ENCODE data around the gene SLC35D3. TPM values are rescaled to one million over a fixed set of nuclear protein-coding genes. Genes with fewer than 3 reads are reported as not detected.
"Not testable (repeated sequence)": the region's sequence is repeated elsewhere in the genome, so short reads cannot be mapped to it uniquely, and the experiment has no call there.

The SLC35D3 gene
- total and polyA plus RNA-seq, 2 experiments from 2014 or later: 0.12 TPM; not detected in 1

GRCh38 chr6:136895901-136896300 is 26.2 kb upstream of the SLC35D3 start:
- Histone ChIP-seq H3K27ac (no peak overlapping the region), H3K4me2 (no peak overlapping the region), H3K27me3 (no peaks in the 10 kb centered on the region), H3K36me3 (replicated peaks; ENCODE audit: insufficient read depth, low read depth) (no peaks in the 10 kb centered on the region), H3K9me3 (ENCODE audit: low read depth) (no peaks in the 10 kb centered on the region), H3K4me1 (ENCODE audit: insufficient read depth) (no peaks in the 10 kb centered on the region), H3K9me2 (replicated peaks; ENCODE audit: insufficient read depth) (no peaks in the 10 kb centered on the region), H4K20me1 (ENCODE audit: insufficient read depth, poor library complexity, severe bottlenecking) (no peaks in the 10 kb centered on the region), H3K79me2 (no peaks in the 10 kb centered on the region), H2AFZ (no peak overlapping the region), H3K4me3 (no peak overlapping the region)
- DNase-seq (ENCODE audit: low spot score): no peak
- no peak for TF ChIP-seq EZH2phosphoT487 (IDR thresholded peaks at IDR 0.05; ENCODE audit: low read depth, severe bottlenecking, unreplicated experiment)
- WGBS (ENCODE audit: low lambda C conversion rate, missing lambda C conversion rate): 48% methylated on average over 3 of the region's 3 CpGs

- Histone ChIP-seq H3K4me1 (ENCODE audit: insufficient read depth) (no peaks in the 10 kb centered on the region), H3K9me3 (ENCODE audit: low read depth) (no peaks in the 10 kb centered on the region), H3K4me2 (no peak overlapping the region), H3K4me3 (no peak overlapping the region), H3K27me3 (no peaks in the 10 kb centered on the region), H2AFZ (no peak overlapping the region), H4K20me1 (ENCODE audit: insufficient read depth, poor library complexity, severe bottlenecking) (no peaks in the 10 kb centered on the region), H3K79me2 (no peaks in the 10 kb centered on the region), H3K36me3 (replicated peaks; ENCODE audit: insufficient read depth, low read depth) (no peaks in the 10 kb centered on the region), H3K27ac (no peak overlapping the region), H3K9me2 (replicated peaks; ENCODE audit: insufficient read depth) (no peaks in the 10 kb centered on the region)
- DNase-seq (ENCODE audit: low spot score): no peak
- 73% methylated on average over 1 of the region's 1 CpG for WGBS (ENCODE audit: low lambda C conversion rate, missing lambda C conversion rate)
- no peak for TF ChIP-seq EZH2phosphoT487 (IDR thresholded peaks at IDR 0.05; ENCODE audit: low read depth, severe bottlenecking, unreplicated experiment)
Measured at GRCh38 chr6:136897071-136897470, 25.0 kb upstream of the SLC35D3 start.

GRCh38 chr6:136901212-136901784 is 20.8 kb upstream of the SLC35D3 start:
- H3K36me3 ChIP-seq (replicated peaks; ENCODE audit: insufficient read depth, low read depth): no peaks in the 10 kb centered on the region
- 90% methylated on average over 5 of the region's 5 CpGs for WGBS (ENCODE audit: low lambda C conversion rate, missing lambda C conversion rate)

GRCh38 chr6:136904477-136904876 is 17.6 kb upstream of the SLC35D3 start:
- not testable (repeated sequence) for H3K36me3 ChIP-seq (replicated peaks; ENCODE audit: insufficient read depth, low read depth)
- WGBS (ENCODE audit: low lambda C conversion rate, missing lambda C conversion rate): 98% methylated on average over 3 of the region's 3 CpGs

More at GRCh38 chr6:136901212-136901784, 20.8 kb upstream of the SLC35D3 start:
- no peaks in the 10 kb centered on the region for H3K9me3 ChIP-seq (ENCODE audit: low read depth)
- TF ChIP-seq EZH2phosphoT487 (IDR thresholded peaks at IDR 0.05; ENCODE audit: low read depth, severe bottlenecking, unreplicated experiment): no peak
- no peak for TF ChIP-seq CTCF (IDR thresholded peaks at IDR 0.05; ENCODE audit: poor library complexity)
- TF ChIP-seq EZH2 (IDR thresholded peaks at IDR 0.05; ENCODE audit: borderline replicate concordance): no peak
- no peaks in the 10 kb centered on the region for H3K27me3 ChIP-seq
- DNase-seq (ENCODE audit: low spot score): no peak
- peaks cover 4% of the 10 kb centered on the region for H3K9me2 ChIP-seq (replicated peaks; ENCODE audit: insufficient read depth)
- H3K4me2 ChIP-seq: no peak overlapping the region
- H3K27ac ChIP-seq: no peak overlapping the region
- H4K20me1 ChIP-seq (ENCODE audit: insufficient read depth, poor library complexity, severe bottlenecking): no peaks in the 10 kb centered on the region
- H3K79me2 ChIP-seq: no peaks in the 10 kb centered on the region
- no peaks in the 10 kb centered on the region for H3K4me1 ChIP-seq (ENCODE audit: insufficient read depth)
- no peak overlapping the region for H3K4me3 ChIP-seq
- no peak overlapping the region for H2AFZ ChIP-seq

GRCh38 chr6:136914947-136915346 is 7.2 kb upstream of the SLC35D3 start:
- H3K27ac ChIP-seq: no peak overlapping the region
- no peak overlapping the region for H2AFZ ChIP-seq
- TF ChIP-seq EZH2 (IDR thresholded peaks at IDR 0.05; ENCODE audit: borderline replicate concordance) (no peak), EZH2phosphoT487 (IDR thresholded peaks at IDR 0.05; ENCODE audit: low read depth, severe bottlenecking, unreplicated experiment) (no peak), CTCF (IDR thresholded peaks at IDR 0.05; ENCODE audit: poor library complexity) (no peak)
- no peaks in the 10 kb centered on the region for H3K36me3 ChIP-seq (replicated peaks; ENCODE audit: insufficient read depth, low read depth)
- no peaks in the 10 kb centered on the region for H3K4me1 ChIP-seq (ENCODE audit: insufficient read depth)
- DNase-seq (ENCODE audit: low spot score): no peak
- 100% methylated on average over 1 of the region's 1 CpG for WGBS (ENCODE audit: low lambda C conversion rate, missing lambda C conversion rate)
- no peaks in the 10 kb centered on the region for H3K9me2 ChIP-seq (replicated peaks; ENCODE audit: insufficient read depth)
- H3K9me3 ChIP-seq (ENCODE audit: low read depth): no peaks in the 10 kb centered on the region
- no peaks in the 10 kb centered on the region for H4K20me1 ChIP-seq (ENCODE audit: insufficient read depth, poor library complexity, severe bottlenecking)
- H3K4me3 ChIP-seq: no peak overlapping the region
- no peaks in the 10 kb centered on the region for H3K79me2 ChIP-seq
- H3K27me3 ChIP-seq: peaks cover 14% of the 10 kb centered on the region
- H3K4me2 ChIP-seq: no peak overlapping the region

More at GRCh38 chr6:136904477-136904876, 17.6 kb upstream of the SLC35D3 start:
- not testable (repeated sequence) for H3K27ac ChIP-seq; H3K4me1 ChIP-seq (ENCODE audit: insufficient read depth); H2AFZ ChIP-seq; H3K4me2 ChIP-seq; H3K9me3 ChIP-seq (ENCODE audit: low read depth); H3K27me3 ChIP-seq; H3K4me3 ChIP-seq; H4K20me1 ChIP-seq (ENCODE audit: insufficient read depth, poor library complexity, severe bottlenecking); H3K79me2 ChIP-seq; H3K9me2 ChIP-seq (replicated peaks; ENCODE audit: insufficient read depth); DNase-seq (ENCODE audit: low spot score)

Data from hepatocyte (in vitro differentiated cells).